ENCODE measurements around the gene CRIM1.

GRCh38 chr2:36461039-36461681, 105.6 kb downstream of the CRIM1 start:
- TF ChIP-seq SUZ12 (IDR thresholded peaks at IDR 0.05; ENCODE audit: extremely low read depth, insufficient read depth, insufficient read length) (no peak), YY1 (IDR thresholded peaks at IDR 0.05; ENCODE audit: insufficient read depth, insufficient read length) (no peak)
